Measurements from ENCODE around the gene KRTAP10-6. TPM values are rescaled to one million over a fixed set of nuclear protein-coding genes. Genes with fewer than 3 reads are reported as not detected.

Gene KRTAP10-6
- polyA plus RNA-seq, 2 donors, result not detected

DNA sequence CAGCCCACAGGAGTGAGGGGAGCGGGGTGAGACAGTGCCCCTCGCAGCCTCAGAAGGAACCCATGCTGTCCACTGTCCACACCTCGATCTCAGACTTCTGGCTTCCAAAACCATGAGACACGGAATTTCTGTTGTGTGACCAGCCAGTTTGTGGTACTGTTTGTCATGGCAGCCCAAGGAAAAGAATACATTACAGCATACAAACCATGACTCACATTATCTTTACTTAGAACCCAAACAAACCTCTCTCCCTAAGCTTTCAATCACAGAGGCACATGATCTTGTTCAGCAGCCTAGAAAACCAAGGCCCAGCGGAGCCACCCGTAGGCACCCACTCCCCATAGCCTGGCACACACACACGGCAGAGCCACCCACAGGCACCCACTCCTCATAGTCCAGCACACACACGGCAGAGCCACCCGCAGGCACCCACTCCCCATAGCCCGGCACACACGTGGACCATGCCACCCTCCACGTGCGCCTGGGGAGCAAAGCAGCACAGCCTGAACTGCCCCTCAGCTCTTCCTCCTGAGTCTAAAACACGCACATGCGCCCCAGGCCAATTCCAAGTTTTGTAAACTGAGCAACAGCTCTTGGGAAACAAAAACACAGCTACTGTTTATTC is 19.2 kb downstream of the KRTAP10-6 start:
- peaks cover 13 to 17% of the 10 kb centered on the region in 2 donors for H3K9me3 ChIP-seq (ENCODE audit: control insufficient read depth in 2 of 2, insufficient read depth in 1 of 2, low read depth in 1 of 2, low read length in 1 of 2)
- H3K27ac ChIP-seq (ENCODE audit: low read depth in 2 of 2, low read length in 1 of 2), result no peak overlapping the region
- WGBS, 2 donors, result 75 to 77% methylated on average over 15 of the region's 15 CpGs
- H3K36me3 ChIP-seq (ENCODE audit: control insufficient read depth in 2 of 2, insufficient read depth in 2 of 2, low read length in 1 of 2), result no peaks in the 10 kb centered on the region
- H3K4me3 ChIP-seq (ENCODE audit: low read depth in 1 of 2, low read length in 2 of 2), result no peak overlapping the region
- no peaks in the 10 kb centered on the region for H3K27me3 ChIP-seq (ENCODE audit: control insufficient read depth in 1 of 2, insufficient read depth in 2 of 2, low read length in 2 of 2)
- H3K4me1 ChIP-seq (ENCODE audit: control insufficient read depth in 2 of 2, insufficient read depth in 2 of 2, low read length in 1 of 2), result no peaks in the 10 kb centered on the region

DNA sequence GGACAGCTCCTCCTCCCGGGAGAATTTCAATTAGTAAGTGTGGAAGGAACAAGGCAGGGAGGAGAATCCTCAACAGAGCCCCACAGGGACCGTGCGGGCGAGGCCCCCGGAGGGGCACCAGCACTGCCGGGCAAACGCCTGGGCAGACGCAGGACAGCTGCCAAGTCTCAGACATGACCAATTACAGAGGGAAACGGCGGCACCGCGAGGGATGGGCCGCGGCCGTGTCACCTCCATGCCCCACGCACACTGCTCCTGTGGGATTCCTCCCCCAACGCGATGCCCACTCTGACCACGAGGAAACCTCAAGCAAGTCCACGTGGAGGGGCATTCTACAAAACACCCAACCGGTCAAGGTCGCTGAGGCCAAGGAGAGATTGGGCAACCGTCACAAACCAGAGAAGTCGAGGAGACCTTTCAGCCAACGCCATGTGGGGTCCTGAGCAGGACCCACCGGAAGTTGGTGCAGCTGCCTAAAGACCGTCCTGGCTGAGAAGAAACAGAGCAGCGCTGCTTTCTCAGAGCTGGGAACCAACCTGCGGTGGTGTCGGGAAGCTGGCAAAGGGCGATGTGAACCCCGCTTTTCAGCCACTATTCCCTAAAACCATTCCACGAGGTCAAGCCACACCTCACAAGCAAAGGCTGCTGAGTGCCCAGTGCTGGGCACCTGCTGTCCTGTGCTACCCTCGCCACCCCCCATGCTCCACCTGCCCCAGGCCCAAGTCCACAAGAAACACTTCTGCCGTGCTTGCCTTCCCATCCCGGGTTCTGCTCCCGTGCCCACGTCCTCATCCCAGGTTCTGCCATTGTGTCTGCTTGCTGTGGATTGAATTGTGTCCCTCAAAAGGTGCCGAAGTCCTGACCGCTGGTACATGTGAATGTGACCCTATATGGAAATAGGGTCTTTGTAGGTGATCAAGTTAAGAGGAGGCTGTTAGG is 20.2 kb downstream of the KRTAP10-6 start:
- Histone ChIP-seq H3K36me3 (ENCODE audit: control insufficient read depth in 2 of 2, insufficient read depth in 2 of 2, low read length in 1 of 2) (no peaks in the 10 kb centered on the region), H3K4me3 (ENCODE audit: low read depth in 1 of 2, low read length in 2 of 2) (no peak overlapping the region), H3K27ac (ENCODE audit: low read depth in 2 of 2, low read length in 1 of 2) (no peak overlapping the region), H3K27me3 (ENCODE audit: control insufficient read depth in 1 of 2, insufficient read depth in 2 of 2, low read length in 2 of 2) (no peaks in the 10 kb centered on the region), H3K9me3 (ENCODE audit: control insufficient read depth in 2 of 2, insufficient read depth in 1 of 2, low read depth in 1 of 2, low read length in 1 of 2) (peaks cover 10 to 13% of the 10 kb centered on the region in 2 donors), H3K4me1 (ENCODE audit: control insufficient read depth in 2 of 2, insufficient read depth in 2 of 2, low read length in 1 of 2) (no peaks in the 10 kb centered on the region)
- WGBS, 2 donors, result 93 to 94% methylated on average over 40 of the region's 40 CpGs

DNA sequence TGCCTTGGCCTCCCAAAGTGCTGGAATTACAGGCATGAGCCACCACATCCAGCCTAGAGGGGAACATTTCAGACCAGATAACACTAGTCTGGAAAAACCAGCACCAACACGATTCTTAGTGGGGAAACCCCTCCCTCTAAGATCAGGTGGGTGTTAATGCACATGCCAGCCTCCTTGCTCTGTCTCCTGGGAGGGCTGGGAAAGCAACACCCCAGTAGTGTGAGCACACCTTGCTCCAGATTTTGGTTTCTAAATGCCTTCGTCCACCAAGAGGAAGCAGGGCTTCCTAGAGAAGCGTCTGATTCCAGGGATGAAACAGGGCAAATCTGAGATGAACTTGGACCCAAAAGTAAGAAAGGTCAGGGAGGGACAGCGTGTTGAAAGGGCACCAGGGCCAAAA is 21.0 kb downstream of the KRTAP10-6 start:
- Histone ChIP-seq H3K4me1 (ENCODE audit: control insufficient read depth in 2 of 2, insufficient read depth in 2 of 2, low read length in 1 of 2) (no peaks in the 10 kb centered on the region), H3K9me3 (ENCODE audit: control insufficient read depth in 2 of 2, insufficient read depth in 1 of 2, low read depth in 1 of 2, low read length in 1 of 2) (peaks cover 10 to 13% of the 10 kb centered on the region in 2 donors), H3K27me3 (ENCODE audit: control insufficient read depth in 1 of 2, insufficient read depth in 2 of 2, low read length in 2 of 2) (no peaks in the 10 kb centered on the region), H3K27ac (ENCODE audit: low read depth in 2 of 2, low read length in 1 of 2) (no peak overlapping the region), H3K4me3 (ENCODE audit: low read depth in 1 of 2, low read length in 2 of 2) (no peak overlapping the region), H3K36me3 (ENCODE audit: control insufficient read depth in 2 of 2, insufficient read depth in 2 of 2, low read length in 1 of 2) (no peaks in the 10 kb centered on the region)
- WGBS, 2 donors, result 70 to 82% methylated on average over 4 of the region's 4 CpGs

DNA sequence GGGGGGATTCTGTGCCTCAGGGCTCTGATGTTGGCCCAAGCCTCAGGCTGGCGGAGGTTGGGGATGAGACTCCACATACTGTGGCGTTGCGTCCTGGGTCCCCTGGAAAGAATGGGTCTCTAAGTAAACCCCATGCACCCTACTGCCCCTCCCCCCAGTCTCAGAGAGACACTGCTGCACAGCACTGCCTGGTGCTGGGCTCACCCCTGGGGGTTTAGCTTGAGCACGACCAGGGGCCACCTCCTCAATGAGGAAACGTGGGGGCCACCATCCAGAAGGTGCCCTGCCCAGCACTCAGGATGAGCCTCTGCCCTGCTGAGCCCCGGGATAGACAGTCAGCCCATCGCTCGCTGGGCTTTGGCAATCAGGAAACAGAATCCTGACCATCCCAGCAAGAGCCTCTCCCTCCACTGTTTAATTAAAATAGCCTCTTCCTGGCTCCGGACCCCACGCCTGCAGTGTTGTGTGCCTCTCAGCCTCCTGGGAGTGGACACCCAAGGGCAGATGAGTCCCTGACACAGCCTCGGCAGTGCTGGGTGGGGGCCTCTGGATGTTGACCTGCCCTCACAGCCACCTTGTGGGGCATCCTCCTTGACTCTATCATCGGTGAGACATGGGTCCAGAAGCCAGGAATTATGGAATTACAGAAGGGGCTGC is 22.3 kb downstream of the KRTAP10-6 start:
- H3K27ac ChIP-seq (ENCODE audit: low read depth in 2 of 2, low read length in 1 of 2), result no peak overlapping the region
- H3K9me3 ChIP-seq (ENCODE audit: control insufficient read depth in 2 of 2, insufficient read depth in 1 of 2, low read depth in 1 of 2, low read length in 1 of 2), result peaks cover 7 to 10% of the 10 kb centered on the region in 2 donors
- H3K4me3 ChIP-seq (ENCODE audit: low read depth in 1 of 2, low read length in 2 of 2), result no peak overlapping the region
- no peaks in the 10 kb centered on the region for H3K4me1 ChIP-seq (ENCODE audit: control insufficient read depth in 2 of 2, insufficient read depth in 2 of 2, low read length in 1 of 2)
- H3K36me3 ChIP-seq (ENCODE audit: control insufficient read depth in 2 of 2, insufficient read depth in 2 of 2, low read length in 1 of 2), result no peaks in the 10 kb centered on the region
- no peaks in the 10 kb centered on the region for H3K27me3 ChIP-seq (ENCODE audit: control insufficient read depth in 1 of 2, insufficient read depth in 2 of 2, low read length in 2 of 2)
- WGBS, 2 donors, result 75 to 83% methylated on average over 12 of the region's 12 CpGs

DNA sequence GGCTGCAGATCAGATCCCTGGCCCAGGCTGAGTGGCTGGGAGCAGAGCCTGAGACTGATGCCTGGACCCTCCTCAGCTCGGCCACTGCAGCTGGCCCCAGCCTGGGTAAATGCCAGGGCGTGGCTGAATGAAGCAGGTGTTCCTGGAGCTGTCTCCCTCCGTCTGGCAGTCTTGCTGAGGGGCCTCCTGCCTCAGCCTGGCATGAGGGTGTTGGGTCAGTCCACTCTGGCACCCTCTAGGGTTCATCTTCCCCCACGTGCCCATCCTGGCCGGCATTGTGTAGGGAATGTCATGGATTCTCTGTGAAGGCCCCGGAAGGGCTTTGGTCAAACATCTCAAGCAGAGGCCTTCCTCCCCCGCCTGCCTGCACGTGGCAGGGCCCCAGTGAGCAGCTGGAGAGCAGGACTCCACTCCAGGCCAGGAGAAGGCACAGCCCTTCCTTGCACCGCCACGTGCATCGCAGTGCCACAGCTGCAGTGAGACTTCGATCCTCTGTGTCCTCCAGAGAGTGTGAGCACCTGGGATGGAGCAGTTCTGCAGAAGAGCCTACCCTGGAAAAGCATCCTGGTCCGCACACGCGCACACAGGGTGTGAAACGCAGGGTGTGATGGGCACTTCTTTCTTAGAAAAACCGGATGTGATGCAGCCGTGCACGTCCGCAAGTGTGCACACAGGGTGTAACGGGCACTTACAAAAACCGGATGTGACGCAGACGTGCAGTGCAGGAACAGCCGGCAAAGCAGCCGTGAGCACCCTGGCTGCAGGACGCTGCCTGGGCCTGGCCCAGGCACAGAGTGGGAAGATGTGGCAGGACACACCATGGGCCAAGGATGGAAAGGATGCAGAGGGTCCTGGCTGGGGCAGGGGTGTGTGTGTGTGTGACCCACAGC is 23.4 kb downstream of the KRTAP10-6 start:
- H3K4me3 ChIP-seq (ENCODE audit: low read depth in 1 of 2, low read length in 2 of 2), result no peak overlapping the region
- WGBS, 2 donors, result 76 to 77% methylated on average over 27 of the region's 27 CpGs
- peaks cover 7 to 10% of the 10 kb centered on the region in 2 donors for H3K9me3 ChIP-seq (ENCODE audit: control insufficient read depth in 2 of 2, insufficient read depth in 1 of 2, low read depth in 1 of 2, low read length in 1 of 2)
- H3K27ac ChIP-seq (ENCODE audit: low read depth in 2 of 2, low read length in 1 of 2), result no peak overlapping the region
- H3K36me3 ChIP-seq (ENCODE audit: control insufficient read depth in 2 of 2, insufficient read depth in 2 of 2, low read length in 1 of 2), result no peaks in the 10 kb centered on the region
- H3K27me3 ChIP-seq (ENCODE audit: control insufficient read depth in 1 of 2, insufficient read depth in 2 of 2, low read length in 2 of 2), result no peaks in the 10 kb centered on the region
- no peaks in the 10 kb centered on the region for H3K4me1 ChIP-seq (ENCODE audit: control insufficient read depth in 2 of 2, insufficient read depth in 2 of 2, low read length in 1 of 2)

DNA sequence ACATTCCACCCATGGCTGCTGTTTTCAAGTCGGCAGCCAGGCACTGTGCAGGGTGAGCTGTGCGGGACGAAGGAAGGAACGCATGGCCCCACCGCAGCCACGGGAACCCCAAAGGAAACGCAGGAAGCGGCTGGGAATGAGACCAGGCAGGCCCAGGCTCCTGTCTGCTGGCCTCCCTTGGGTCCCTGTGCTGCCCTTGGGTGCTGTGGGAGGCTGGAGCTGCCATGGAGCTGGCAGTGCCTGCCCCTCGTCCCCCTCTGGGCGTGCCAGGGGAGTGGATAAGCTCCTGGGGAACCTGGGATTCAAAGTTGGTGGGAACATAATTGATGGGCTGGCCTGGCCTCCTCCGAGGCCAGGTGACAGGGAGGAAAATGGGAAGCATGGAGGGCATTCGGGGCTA is 24.0 kb downstream of the KRTAP10-6 start:
- Histone ChIP-seq H3K4me1 (ENCODE audit: control insufficient read depth in 2 of 2, insufficient read depth in 2 of 2, low read length in 1 of 2) (no peaks in the 10 kb centered on the region), H3K4me3 (ENCODE audit: low read depth in 1 of 2, low read length in 2 of 2) (no peak overlapping the region), H3K27me3 (ENCODE audit: control insufficient read depth in 1 of 2, insufficient read depth in 2 of 2, low read length in 2 of 2) (no peaks in the 10 kb centered on the region), H3K9me3 (ENCODE audit: control insufficient read depth in 2 of 2, insufficient read depth in 1 of 2, low read depth in 1 of 2, low read length in 1 of 2) (peaks cover 7 to 10% of the 10 kb centered on the region in 2 donors), H3K36me3 (ENCODE audit: control insufficient read depth in 2 of 2, insufficient read depth in 2 of 2, low read length in 1 of 2) (no peaks in the 10 kb centered on the region), H3K27ac (ENCODE audit: low read depth in 2 of 2, low read length in 1 of 2) (no peak overlapping the region)
- WGBS, 2 donors, result 68 to 69% methylated on average over 12 of the region's 12 CpGs

DNA sequence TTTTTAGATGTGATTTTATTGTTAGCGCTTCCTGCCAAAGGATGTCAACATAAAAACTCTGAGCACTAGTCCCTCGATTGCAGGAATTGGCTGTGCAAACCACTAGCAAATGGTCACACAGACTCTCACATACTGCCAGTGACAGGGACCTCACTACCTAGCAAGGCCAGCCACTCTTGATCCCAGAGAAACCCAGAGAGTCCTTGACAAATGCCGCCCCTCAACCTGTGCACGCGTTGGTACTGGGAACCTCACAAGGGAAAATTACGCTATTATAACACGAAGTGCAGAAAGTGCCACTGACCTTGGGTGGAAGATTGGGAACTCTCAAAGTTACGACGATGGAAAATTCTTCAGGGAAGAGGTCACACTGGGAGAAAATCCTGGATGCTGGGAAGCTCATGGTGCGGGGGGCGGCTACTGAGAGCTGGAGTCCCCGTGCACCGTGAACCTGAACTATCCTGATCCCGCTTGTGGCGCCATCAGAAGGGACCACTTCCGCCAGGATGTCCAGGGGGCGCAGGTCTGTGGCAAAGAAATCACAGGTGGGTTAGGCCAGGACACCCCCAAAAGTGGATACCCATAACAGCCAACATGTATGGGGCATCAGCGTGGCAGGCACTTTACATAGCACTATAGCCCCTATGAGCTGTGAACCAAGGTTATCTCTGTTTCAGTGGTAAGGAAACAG is 24.7 kb downstream of the KRTAP10-6 start:
- no peaks in the 10 kb centered on the region for H3K27me3 ChIP-seq (ENCODE audit: control insufficient read depth in 1 of 2, insufficient read depth in 2 of 2, low read length in 2 of 2)
- 92% methylated on average over 18 of the region's 18 CpGs for WGBS, 2 donors
- H3K36me3 ChIP-seq (ENCODE audit: control insufficient read depth in 2 of 2, insufficient read depth in 2 of 2, low read length in 1 of 2), result no peaks in the 10 kb centered on the region
- peaks cover 7 to 10% of the 10 kb centered on the region in 2 donors for H3K9me3 ChIP-seq (ENCODE audit: control insufficient read depth in 2 of 2, insufficient read depth in 1 of 2, low read depth in 1 of 2, low read length in 1 of 2)
- H3K4me3 ChIP-seq (ENCODE audit: low read depth in 1 of 2, low read length in 2 of 2), result no peak overlapping the region
- no peaks in the 10 kb centered on the region for H3K4me1 ChIP-seq (ENCODE audit: control insufficient read depth in 2 of 2, insufficient read depth in 2 of 2, low read length in 1 of 2)
- no peak overlapping the region for H3K27ac ChIP-seq (ENCODE audit: low read depth in 2 of 2, low read length in 1 of 2)

DNA sequence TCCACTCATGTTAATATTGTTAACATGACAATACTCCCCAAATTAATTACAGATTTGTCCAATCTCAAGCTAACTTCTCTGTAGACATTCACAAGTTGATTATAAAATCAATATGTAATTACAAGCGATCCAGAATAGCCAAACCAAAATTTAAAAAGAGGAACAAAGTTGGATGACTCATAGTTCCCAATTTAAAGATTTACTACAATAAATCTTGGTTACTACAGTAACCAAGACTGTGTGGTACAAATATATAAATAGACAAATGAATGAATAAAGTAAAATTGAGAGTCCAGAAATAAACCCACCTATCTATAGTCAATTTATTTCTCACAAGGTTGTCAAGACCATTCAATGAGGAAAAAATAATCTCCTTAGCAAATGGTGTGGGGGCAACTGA is 25.9 kb downstream of the KRTAP10-6 start:
- Histone ChIP-seq H3K4me3 (ENCODE audit: low read depth in 1 of 2, low read length in 2 of 2) (no peak overlapping the region), H3K36me3 (ENCODE audit: control insufficient read depth in 2 of 2, insufficient read depth in 2 of 2, low read length in 1 of 2) (no peaks in the 10 kb centered on the region), H3K27ac (ENCODE audit: low read depth in 2 of 2, low read length in 1 of 2) (no peak overlapping the region), H3K27me3 (ENCODE audit: control insufficient read depth in 1 of 2, insufficient read depth in 2 of 2, low read length in 2 of 2) (no peaks in the 10 kb centered on the region), H3K9me3 (ENCODE audit: control insufficient read depth in 2 of 2, insufficient read depth in 1 of 2, low read depth in 1 of 2, low read length in 1 of 2) (peaks cover 1 to 7% of the 10 kb centered on the region in 2 donors), H3K4me1 (ENCODE audit: control insufficient read depth in 2 of 2, insufficient read depth in 2 of 2, low read length in 1 of 2) (no peaks in the 10 kb centered on the region)
- 40 to 46% methylated on average over 1 of the region's 1 CpG for WGBS, 2 donors

Measured in esophagus (tissue), 2 donors.